Endothelial cell (in vitro differentiated cells): ENCODE measurements around the gene SUPT3H. TPM values are rescaled to one million over a fixed set of nuclear protein-coding genes. Genes with fewer than 3 reads are reported as not detected.
A peak's percentile ranks its signal among the peaks of the same experiment; 100 is the strongest.

Experiments
- DNase-seq: peaks from one replicate; pipeline ENCODE4 v3.0.0; 2021; ENCODE audit warnings: low spot score
- H3K27ac Mint-ChIP-seq: one replicate; pipeline ENCODE4 v1.8.0; 2021; ENCODE audit warnings: mixed read lengths, inconsistent platforms; ENCODE audit not compliant: unreplicated experiment
- H3K27me3 Mint-ChIP-seq: one replicate; pipeline ENCODE4 v1.8.0; 2021; ENCODE audit warnings: mild to moderate bottlenecking, moderate library complexity, mixed read lengths, inconsistent platforms; ENCODE audit not compliant: unreplicated experiment
- H3K36me3 Mint-ChIP-seq: one replicate; pipeline ENCODE4 v1.8.0; 2021; ENCODE audit warnings: mild to moderate bottlenecking, low read depth, mixed read lengths, inconsistent platforms; ENCODE audit not compliant: unreplicated experiment
- H3K4me1 Mint-ChIP-seq: one replicate; pipeline ENCODE4 v1.8.0; 2021; ENCODE audit warnings: mild to moderate bottlenecking, mixed read lengths, inconsistent platforms; ENCODE audit not compliant: unreplicated experiment
- H3K4me3 Mint-ChIP-seq: one replicate; pipeline ENCODE4 v1.8.0; 2021; ENCODE audit warnings: mild to moderate bottlenecking, mixed read lengths, inconsistent platforms; ENCODE audit not compliant: unreplicated experiment
- H3K9me3 Mint-ChIP-seq: one replicate; pipeline ENCODE4 v1.8.0; 2021; ENCODE audit warnings: mixed read lengths, inconsistent platforms; ENCODE audit not compliant: unreplicated experiment
- CTCF ChIP-seq: fragments of 200-600 bp; sonication (generic); IDR thresholded peaks from one replicate; pipeline ENCODE4 v1.5.0; 2021; ENCODE audit warnings: antibody characterized with exemption; ENCODE audit not compliant: unreplicated experiment
- total RNA-seq: library from RNA; stranded (reverse); fragmentation: NEBNext Ultra II Directional; extraction: Animal tissue kit (Norgen Biotek cat#: 25700); gene quantifications from one replicate; pipeline ENCODE4 v1.2.1, GENCODE V29; 2021; ENCODE audit not compliant: unreplicated experiment

Gene SUPT3H
- total RNA-seq, 1 donor from 2014 or later = 28.5 TPM

- DNase-seq = no peak
- Mint-ChIP-seq H3K27ac (no peak overlapping the region), H3K4me1 (no peaks in the 10 kb centered on the region), H3K4me3 (no peak overlapping the region), H3K27me3 (no peaks in the 10 kb centered on the region), H3K36me3 (no peaks in the 10 kb centered on the region), H3K9me3 (no peaks in the 10 kb centered on the region)
- no peak for TF ChIP-seq CTCF
These were observed 207.9 kb downstream of the SUPT3H start for GRCh38 chr6:45169815-45170214.

GRCh38 chr6:45163952-45164766 is 213.6 kb downstream of the SUPT3H start:
- Mint-ChIP-seq H3K27me3 (no peaks in the 10 kb centered on the region), H3K4me3 (no peak overlapping the region), H3K27ac (no peak overlapping the region), H3K4me1 (no peaks in the 10 kb centered on the region), H3K9me3 (no peaks in the 10 kb centered on the region), H3K36me3 (no peaks in the 10 kb centered on the region)
- no peak for DNase-seq
- TF ChIP-seq CTCF = no peak

GRCh38 chr6:45160305-45160704 is 217.4 kb downstream of the SUPT3H start:
- H3K27ac Mint-ChIP-seq = no peak overlapping the region
- H3K4me3 Mint-ChIP-seq = no peak overlapping the region
- no peak for DNase-seq
- no peaks in the 10 kb centered on the region for H3K36me3 Mint-ChIP-seq
- H3K9me3 Mint-ChIP-seq = no peaks in the 10 kb centered on the region
- peaks cover 2% of the 10 kb centered on the region for H3K4me1 Mint-ChIP-seq
- H3K27me3 Mint-ChIP-seq = no peaks in the 10 kb centered on the region
- TF ChIP-seq CTCF = no peak

- Mint-ChIP-seq H3K36me3 (no peaks in the 10 kb centered on the region), H3K4me3 (no peak overlapping the region), H3K27me3 (peaks cover 1% of the 10 kb centered on the region), H3K9me3 (no peaks in the 10 kb centered on the region), H3K27ac (peak overlapping the region; percentile 10), H3K4me1 (peaks cover 14% of the 10 kb centered on the region)
- no peak for DNase-seq
- no peak for TF ChIP-seq CTCF
These were observed 221.7 kb downstream of the SUPT3H start for GRCh38 chr6:45156075-45156474.

GRCh38 chr6:45155341-45155894 is 222.3 kb downstream of the SUPT3H start:
- no peak for DNase-seq
- peaks cover 1% of the 10 kb centered on the region for H3K27me3 Mint-ChIP-seq
- H3K36me3 Mint-ChIP-seq = no peaks in the 10 kb centered on the region
- H3K9me3 Mint-ChIP-seq = no peaks in the 10 kb centered on the region
- TF ChIP-seq CTCF = no peak
- peaks cover 14% of the 10 kb centered on the region for H3K4me1 Mint-ChIP-seq
- H3K27ac Mint-ChIP-seq = peak overlapping the region; percentile 4
- H3K4me3 Mint-ChIP-seq = no peak overlapping the region
